ENCODE measurements around the gene ZDHHC13.

Gene ZDHHC13

DNA sequence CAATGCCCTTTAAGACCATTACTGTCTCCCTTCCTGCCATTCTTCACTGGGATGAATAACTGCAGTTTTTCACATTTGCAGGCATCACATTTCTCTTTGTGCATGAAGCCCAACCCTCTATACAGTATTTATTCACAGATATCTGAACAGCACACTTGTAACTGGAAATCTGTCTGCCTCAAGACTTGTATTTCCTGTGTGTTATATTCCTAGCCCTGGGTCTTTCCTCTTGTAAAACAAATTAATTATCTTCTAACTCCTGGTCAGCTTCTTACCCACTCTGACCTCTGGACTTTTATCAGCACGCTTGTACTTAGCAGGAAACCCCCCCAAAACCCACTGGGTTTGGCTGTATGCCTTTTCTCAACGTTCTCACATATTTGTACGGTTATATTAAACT is 82.8 kb downstream of the ZDHHC13 start:
- Histone ChIP-seq H3K9ac (ENCODE audit: low read length in 5 of 5) (no peak overlapping the region), H3K9me3 (ENCODE audit: control insufficient read depth in 5 of 5, low read length in 5 of 5) (no peaks in the 10 kb centered on the region), H3K27ac (ENCODE audit: low read depth, low read length) (no peak overlapping the region), H3K27me3 (ENCODE audit: control insufficient read depth in 5 of 5, insufficient read depth in 4 of 5, low read length in 5 of 5) (peaks cover 0 to 3% (median 0%) of the 10 kb centered on the region in 5 donors), H3K36me3 (ENCODE audit: control insufficient read depth in 5 of 5, insufficient read depth in 5 of 5, low read length in 5 of 5) (no peaks in the 10 kb centered on the region), H3K4me3 (ENCODE audit: low read depth in 1 of 5, low read length in 5 of 5) (no peak overlapping the region), H3K4me1 (ENCODE audit: control insufficient read depth in 5 of 5, insufficient read depth in 5 of 5, low read length in 5 of 5) (peaks cover 0 to 4% (median 0%) of the 10 kb centered on the region in 5 donors)

DNA sequence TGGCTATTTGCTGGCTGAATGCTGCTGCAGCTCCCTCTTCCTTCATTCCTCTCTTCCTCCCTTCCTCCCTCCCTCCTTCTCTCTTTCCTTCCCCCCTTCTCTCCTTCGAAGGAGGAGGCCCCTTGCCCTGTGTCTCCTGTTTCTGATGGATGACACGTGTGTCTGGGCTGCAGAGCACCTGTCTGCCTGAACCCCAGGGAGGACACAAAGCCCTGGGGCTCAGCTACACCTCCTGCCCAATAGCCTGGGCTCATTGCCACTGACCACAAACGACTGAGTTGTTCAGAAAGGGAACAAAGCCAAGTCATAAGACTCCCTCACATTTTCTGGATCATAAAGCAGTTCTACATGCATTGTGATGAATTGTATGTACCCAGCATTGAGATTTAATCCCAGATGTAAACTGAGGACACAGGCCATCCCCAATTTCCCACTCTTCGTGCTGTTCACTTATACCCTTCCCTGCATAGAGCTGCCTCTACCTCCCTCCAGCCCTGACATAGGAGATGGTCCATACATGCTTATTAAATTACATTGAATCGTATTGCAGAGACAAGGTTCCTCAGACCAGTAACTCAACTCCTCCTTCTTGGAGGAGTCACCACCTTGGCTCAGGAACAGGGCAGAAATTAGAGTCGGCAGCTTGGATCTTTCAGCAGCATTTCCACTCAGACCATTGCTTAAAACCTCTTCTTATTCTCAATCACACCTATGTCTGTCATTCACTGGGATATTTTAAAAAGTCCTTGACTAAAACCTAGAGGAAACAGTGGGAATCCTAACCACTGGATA is 83.6 kb downstream of the ZDHHC13 start:
- Histone ChIP-seq H3K27me3 (ENCODE audit: control insufficient read depth in 5 of 5, insufficient read depth in 4 of 5, low read length in 5 of 5) (peaks cover 0 to 3% (median 0%) of the 10 kb centered on the region in 5 donors), H3K9me3 (ENCODE audit: control insufficient read depth in 5 of 5, low read length in 5 of 5) (no peaks in the 10 kb centered on the region), H3K9ac (ENCODE audit: low read length in 5 of 5) (no peak overlapping the region), H3K27ac (ENCODE audit: low read depth, low read length) (no peak overlapping the region), H3K4me1 (ENCODE audit: control insufficient read depth in 5 of 5, insufficient read depth in 5 of 5, low read length in 5 of 5) (peaks cover 0 to 4% (median 0%) of the 10 kb centered on the region in 5 donors), H3K36me3 (ENCODE audit: control insufficient read depth in 5 of 5, insufficient read depth in 5 of 5, low read length in 5 of 5) (no peaks in the 10 kb centered on the region), H3K4me3 (ENCODE audit: low read depth in 1 of 5, low read length in 5 of 5) (no peak overlapping the region)

DNA sequence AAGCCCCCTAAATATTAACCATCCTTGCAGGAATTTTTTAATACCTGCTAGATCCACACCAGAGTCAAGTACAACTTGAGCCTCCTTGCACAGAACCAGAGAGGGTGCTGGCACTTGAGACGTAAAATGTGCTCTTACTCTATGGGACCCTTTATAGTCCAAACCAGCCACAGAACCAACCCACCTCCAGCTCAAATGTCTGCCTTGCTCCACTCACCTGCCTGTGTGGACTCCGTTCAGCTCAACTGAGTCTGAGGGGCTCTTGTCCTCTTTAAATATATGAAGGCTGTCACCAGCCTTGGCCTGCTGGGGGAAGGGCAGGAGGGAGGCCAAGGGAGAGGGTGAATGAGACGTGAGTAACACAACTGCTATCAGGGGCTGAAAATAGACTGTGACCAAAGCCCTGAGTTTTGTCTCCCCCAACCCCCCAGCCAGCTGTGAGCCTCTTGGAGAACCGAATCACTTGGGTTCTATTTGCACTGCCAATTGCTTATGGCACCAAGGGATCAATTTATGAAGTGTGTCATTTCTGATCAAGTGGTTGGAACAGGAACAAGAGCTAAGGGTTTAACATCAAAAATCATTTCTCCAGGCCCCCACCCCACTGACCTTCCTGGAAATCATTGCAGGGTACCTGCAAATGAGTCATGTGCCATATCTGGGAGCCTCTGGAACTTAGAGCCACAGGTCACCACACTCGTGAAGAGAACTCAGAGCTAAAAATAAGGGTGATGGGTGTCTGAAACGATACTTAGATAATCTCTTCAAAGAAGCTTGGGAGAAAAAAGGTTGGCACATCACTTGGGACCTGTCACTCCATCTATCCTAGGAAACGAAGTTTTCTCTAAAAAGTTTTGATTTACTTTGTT is 85.0 kb downstream of the ZDHHC13 start, which contains the start of gene CSRP3:
Gene CSRP3 (minus strand): TSS at position 247 of the 869 bp plus-strand sequence. CDS start 9,535 bp downstream, outside the sequence.
- Histone ChIP-seq H3K36me3 (ENCODE audit: control insufficient read depth in 5 of 5, insufficient read depth in 5 of 5, low read length in 5 of 5) (no peaks in the 10 kb centered on the region), H3K4me3 (ENCODE audit: low read depth in 1 of 5, low read length in 5 of 5) (no peak within 1 kb of the TSS), H3K27me3 (ENCODE audit: control insufficient read depth in 5 of 5, insufficient read depth in 4 of 5, low read length in 5 of 5) (peaks cover 0 to 3% (median 0%) of the 10 kb centered on the region in 5 donors), H3K9me3 (ENCODE audit: control insufficient read depth in 5 of 5, low read length in 5 of 5) (no peaks in the 10 kb centered on the region), H3K27ac (ENCODE audit: low read depth, low read length) (no peak within 1 kb of the TSS), H3K9ac (ENCODE audit: low read length in 5 of 5) (no peak within 1 kb of the TSS), H3K4me1 (ENCODE audit: control insufficient read depth in 5 of 5, insufficient read depth in 5 of 5, low read length in 5 of 5) (peaks cover 0 to 4% (median 0%) of the 10 kb centered on the region in 5 donors)

DNA sequence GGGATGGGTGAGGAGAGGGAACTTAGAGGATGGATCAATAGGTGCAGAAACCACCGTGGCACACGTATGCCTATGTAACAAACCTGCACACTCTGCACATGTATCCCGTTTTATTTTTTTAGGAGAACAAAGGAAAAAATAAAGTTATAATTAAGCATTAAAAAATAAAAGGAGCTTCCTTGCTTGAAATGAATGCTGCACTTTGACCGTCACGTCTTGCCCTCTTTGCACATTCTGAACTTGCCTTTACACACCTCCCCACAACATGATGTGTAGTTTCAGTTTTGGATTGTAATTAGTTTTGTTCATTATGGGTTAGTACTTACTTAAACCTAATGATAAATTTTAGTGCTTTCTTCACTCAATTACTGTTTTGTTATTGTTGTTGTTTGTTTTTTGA is 87.9 kb downstream of the ZDHHC13 start:
- no peaks in the 10 kb centered on the region for H3K36me3 ChIP-seq (ENCODE audit: control insufficient read depth in 5 of 5, insufficient read depth in 5 of 5, low read length in 5 of 5)
- H3K27ac ChIP-seq (ENCODE audit: low read depth, low read length): no peak overlapping the region
- H3K9me3 ChIP-seq (ENCODE audit: control insufficient read depth in 5 of 5, low read length in 5 of 5): no peaks in the 10 kb centered on the region
- no peak overlapping the region for H3K4me3 ChIP-seq (ENCODE audit: low read depth in 1 of 5, low read length in 5 of 5)
- no peak overlapping the region for H3K9ac ChIP-seq (ENCODE audit: low read length in 5 of 5)
- H3K27me3 ChIP-seq (ENCODE audit: control insufficient read depth in 5 of 5, insufficient read depth in 4 of 5, low read length in 5 of 5): peaks cover 0 to 5% (median 3%) of the 10 kb centered on the region in 5 donors
- peaks cover 0 to 4% (median 0%) of the 10 kb centered on the region in 5 donors for H3K4me1 ChIP-seq (ENCODE audit: control insufficient read depth in 5 of 5, insufficient read depth in 5 of 5, low read length in 5 of 5)

DNA sequence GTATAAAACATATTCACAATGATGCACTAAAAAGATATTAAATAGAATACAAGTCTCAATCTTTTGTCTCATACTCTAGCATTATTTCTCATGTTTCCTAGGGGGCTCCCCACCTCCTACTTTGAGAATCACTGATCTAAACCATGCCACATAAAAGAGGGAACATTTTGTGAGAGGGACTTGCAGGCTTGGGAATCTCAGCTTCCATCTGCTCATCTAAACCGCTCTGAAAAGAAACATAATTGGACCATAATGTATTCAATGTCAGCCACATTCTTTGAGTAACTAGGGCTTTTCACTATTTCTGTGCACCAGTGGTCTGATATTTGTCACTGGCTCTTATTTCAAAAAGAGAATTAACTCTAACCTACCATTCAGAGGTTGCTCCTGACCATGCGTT is 91.2 kb downstream of the ZDHHC13 start:
- H3K4me1 ChIP-seq (ENCODE audit: control insufficient read depth in 5 of 5, insufficient read depth in 5 of 5, low read length in 5 of 5): no peaks in the 10 kb centered on the region
- H3K36me3 ChIP-seq (ENCODE audit: control insufficient read depth in 5 of 5, insufficient read depth in 5 of 5, low read length in 5 of 5): no peaks in the 10 kb centered on the region
- H3K27me3 ChIP-seq (ENCODE audit: control insufficient read depth in 5 of 5, insufficient read depth in 4 of 5, low read length in 5 of 5): peaks cover under 1 to 5% (median 2%) of the 10 kb centered on the region in 5 donors
- H3K27ac ChIP-seq (ENCODE audit: low read depth, low read length): no peak overlapping the region
- no peaks in the 10 kb centered on the region for H3K9me3 ChIP-seq (ENCODE audit: control insufficient read depth in 5 of 5, low read length in 5 of 5)
- H3K4me3 ChIP-seq (ENCODE audit: low read depth in 1 of 5, low read length in 5 of 5): no peak overlapping the region
- no peak overlapping the region for H3K9ac ChIP-seq (ENCODE audit: low read length in 5 of 5)

DNA sequence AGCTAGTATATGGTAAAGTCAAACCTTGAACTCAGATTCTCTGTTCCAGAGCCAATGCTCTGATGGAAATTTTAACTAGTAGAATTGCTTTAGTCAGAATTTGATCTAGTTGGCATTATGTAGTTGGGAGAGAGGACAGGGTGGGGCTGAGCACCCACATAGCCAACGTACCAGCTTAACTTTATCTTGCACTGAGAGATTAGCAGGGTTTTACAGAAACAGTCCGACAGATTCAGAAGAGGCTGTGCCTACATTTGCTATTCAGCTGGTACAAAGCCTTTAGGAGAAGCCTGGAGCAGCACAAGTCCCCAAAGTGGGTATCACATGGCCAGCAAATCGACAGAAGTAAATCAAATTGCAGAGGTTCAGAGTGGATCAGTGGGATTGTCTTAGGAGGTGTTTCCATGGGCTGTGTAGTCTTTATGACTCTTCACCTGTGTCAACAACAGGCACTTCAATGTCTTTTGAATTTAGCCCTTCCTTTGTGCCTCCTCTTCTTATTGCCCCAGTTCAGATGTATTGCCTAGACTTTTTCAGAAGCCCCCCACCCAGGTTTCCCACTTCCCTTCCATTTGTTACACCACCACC is 92.1 kb downstream of the ZDHHC13 start:
- H3K9me3 ChIP-seq (ENCODE audit: control insufficient read depth in 5 of 5, low read length in 5 of 5): no peaks in the 10 kb centered on the region
- no peak overlapping the region for H3K4me3 ChIP-seq (ENCODE audit: low read depth in 1 of 5, low read length in 5 of 5)
- peaks cover 3 to 6% (median 4%) of the 10 kb centered on the region in 5 donors for H3K27me3 ChIP-seq (ENCODE audit: control insufficient read depth in 5 of 5, insufficient read depth in 4 of 5, low read length in 5 of 5)
- H3K36me3 ChIP-seq (ENCODE audit: control insufficient read depth in 5 of 5, insufficient read depth in 5 of 5, low read length in 5 of 5): no peaks in the 10 kb centered on the region
- no peak overlapping the region for H3K27ac ChIP-seq (ENCODE audit: low read depth, low read length)
- no peaks in the 10 kb centered on the region for H3K4me1 ChIP-seq (ENCODE audit: control insufficient read depth in 5 of 5, insufficient read depth in 5 of 5, low read length in 5 of 5)
- no peak overlapping the region for H3K9ac ChIP-seq (ENCODE audit: low read length in 5 of 5)

DNA sequence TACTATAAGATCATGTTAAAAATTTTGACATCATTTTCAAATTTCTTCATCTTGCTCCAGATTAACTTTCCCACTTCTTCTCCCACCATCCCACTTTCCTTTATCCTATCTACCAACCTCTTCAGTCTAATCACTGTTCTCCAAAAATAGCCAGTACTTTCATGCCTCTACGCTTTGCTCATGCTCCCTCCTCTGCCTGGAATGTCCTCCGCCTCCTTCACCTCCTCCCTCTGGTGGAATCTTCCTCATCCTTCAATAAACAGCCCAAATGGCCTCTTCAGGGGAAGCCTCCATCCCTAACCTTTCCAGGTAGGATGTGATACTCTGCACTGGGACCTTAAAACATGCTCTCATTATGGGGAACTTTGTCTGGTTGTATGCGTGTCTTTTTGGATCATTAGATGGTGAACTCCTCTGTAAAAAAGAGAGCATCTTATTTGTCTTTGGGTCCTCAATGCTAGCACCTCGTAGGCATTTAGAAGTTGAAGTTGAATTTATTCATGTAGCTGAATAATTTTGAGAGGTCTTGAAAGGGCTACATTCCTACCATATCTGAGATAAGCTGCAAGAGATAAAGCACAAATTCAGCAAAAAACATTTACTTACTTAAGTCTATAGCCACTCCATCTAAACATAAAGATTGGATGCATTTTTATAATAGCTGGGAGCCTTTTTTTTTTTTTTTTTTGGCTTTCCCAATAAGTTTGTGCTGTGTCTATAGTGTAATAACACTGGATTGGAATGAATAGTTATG is 92.8 kb downstream of the ZDHHC13 start:
- Histone ChIP-seq H3K4me3 (ENCODE audit: low read depth in 1 of 5, low read length in 5 of 5) (no peak overlapping the region), H3K27me3 (ENCODE audit: control insufficient read depth in 5 of 5, insufficient read depth in 4 of 5, low read length in 5 of 5) (peaks cover 3 to 6% (median 4%) of the 10 kb centered on the region in 5 donors), H3K4me1 (ENCODE audit: control insufficient read depth in 5 of 5, insufficient read depth in 5 of 5, low read length in 5 of 5) (no peaks in the 10 kb centered on the region), H3K9ac (ENCODE audit: low read length in 5 of 5) (no peak overlapping the region), H3K9me3 (ENCODE audit: control insufficient read depth in 5 of 5, low read length in 5 of 5) (no peaks in the 10 kb centered on the region), H3K27ac (ENCODE audit: low read depth, low read length) (no peak overlapping the region), H3K36me3 (ENCODE audit: control insufficient read depth in 5 of 5, insufficient read depth in 5 of 5, low read length in 5 of 5) (no peaks in the 10 kb centered on the region)

DNA sequence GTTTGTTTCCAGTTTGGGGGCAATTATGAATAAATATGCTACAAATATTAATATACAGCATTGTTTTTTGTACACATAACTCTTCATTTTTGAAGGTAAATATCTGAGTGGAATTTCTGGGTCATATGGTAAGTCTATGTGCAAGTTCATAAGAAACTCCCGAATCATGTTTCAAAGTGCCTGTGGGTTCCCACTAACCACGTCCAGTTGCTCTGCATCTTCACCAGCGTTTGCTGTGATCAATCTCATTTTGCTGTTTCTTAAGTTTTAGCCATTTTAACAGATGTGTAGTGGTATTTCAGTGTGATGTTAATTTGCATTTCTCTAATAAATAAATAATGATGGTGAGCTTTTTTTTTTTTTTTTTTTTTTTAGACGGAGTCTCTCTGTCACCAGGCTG is 99.1 kb downstream of the ZDHHC13 start:
- no peaks in the 10 kb centered on the region for H3K9me3 ChIP-seq (ENCODE audit: control insufficient read depth in 5 of 5, low read length in 5 of 5)
- no peaks in the 10 kb centered on the region for H3K36me3 ChIP-seq (ENCODE audit: control insufficient read depth in 5 of 5, insufficient read depth in 5 of 5, low read length in 5 of 5)
- no peaks in the 10 kb centered on the region for H3K4me1 ChIP-seq (ENCODE audit: control insufficient read depth in 5 of 5, insufficient read depth in 5 of 5, low read length in 5 of 5)
- no peak overlapping the region for H3K9ac ChIP-seq (ENCODE audit: low read length in 5 of 5)
- H3K27me3 ChIP-seq (ENCODE audit: control insufficient read depth in 5 of 5, insufficient read depth in 4 of 5, low read length in 5 of 5): peaks cover 0 to 6% (median 4%) of the 10 kb centered on the region in 5 donors
- H3K4me3 ChIP-seq (ENCODE audit: low read depth in 1 of 5, low read length in 5 of 5): no peak overlapping the region
- H3K27ac ChIP-seq (ENCODE audit: low read depth, low read length): no peak overlapping the region

DNA sequence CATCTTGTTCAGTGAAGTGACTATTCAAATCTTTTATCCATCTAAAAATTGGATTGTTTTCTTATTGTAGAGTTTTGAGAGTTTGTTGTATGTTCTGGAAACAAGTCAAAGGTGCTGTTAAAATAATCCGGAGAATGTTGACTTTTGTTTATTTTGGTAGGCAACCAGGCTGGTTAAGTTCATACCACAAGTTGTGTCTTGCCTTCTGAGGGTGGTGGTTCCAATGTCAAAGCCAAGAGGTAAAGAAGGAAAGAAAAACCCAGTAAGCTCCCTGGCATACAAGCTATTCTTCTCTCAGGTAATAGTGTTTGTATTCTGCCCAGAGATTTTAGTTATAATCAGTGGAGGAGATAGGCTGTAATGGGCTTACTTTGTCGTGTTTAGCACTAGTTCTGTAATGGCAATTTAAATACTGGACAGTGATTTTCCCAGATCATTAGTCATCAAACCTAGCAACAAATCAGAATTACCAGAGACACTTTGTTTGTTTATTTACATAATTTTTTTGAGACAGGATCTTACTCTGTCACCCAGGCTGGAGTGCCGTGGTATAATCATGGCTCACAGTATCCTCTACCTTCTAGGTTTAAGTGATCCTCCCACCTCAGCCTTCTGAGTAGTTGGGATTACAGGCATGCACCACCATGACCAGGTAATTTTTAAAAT is 99.9 kb downstream of the ZDHHC13 start:
- no peak overlapping the region for H3K9ac ChIP-seq (ENCODE audit: low read length in 5 of 5)
- peaks cover 0 to 6% (median 4%) of the 10 kb centered on the region in 5 donors for H3K27me3 ChIP-seq (ENCODE audit: control insufficient read depth in 5 of 5, insufficient read depth in 4 of 5, low read length in 5 of 5)
- H3K27ac ChIP-seq (ENCODE audit: low read depth, low read length): no peak overlapping the region
- H3K4me3 ChIP-seq (ENCODE audit: low read depth in 1 of 5, low read length in 5 of 5): no peak overlapping the region
- H3K9me3 ChIP-seq (ENCODE audit: control insufficient read depth in 5 of 5, low read length in 5 of 5): no peaks in the 10 kb centered on the region
- H3K4me1 ChIP-seq (ENCODE audit: control insufficient read depth in 5 of 5, insufficient read depth in 5 of 5, low read length in 5 of 5): no peaks in the 10 kb centered on the region
- no peaks in the 10 kb centered on the region for H3K36me3 ChIP-seq (ENCODE audit: control insufficient read depth in 5 of 5, insufficient read depth in 5 of 5, low read length in 5 of 5)
